Measurements from ENCODE around the gene CCDC192. TPM values are rescaled to one million over a fixed set of nuclear protein-coding genes. Genes with fewer than 3 reads are reported as not detected.

The CCDC192 gene
- total RNA-seq, 5 donors from 2014 or later (not counting 1 experiment from before 2014, with no cell fraction given): 0.58 TPM; not detected in 4

- ChIA-PET POLR2A (interaction anchor here in 1 of 2 donors (0.7 kb wide), 1 partner anchor 327 kb away, joined by 3 read pairs; no protein-coding TSS in a partner anchor), CTCF (interaction anchor here in 1 of 2 donors (0.7 kb wide), 1 partner anchor 106 kb away, joined by 4 read pairs; no protein-coding TSS in a partner anchor)
- no peaks in the 10 kb centered on the region for H3K4me1 Mint-ChIP-seq
- no peak overlapping the region for H3K27ac Mint-ChIP-seq
- H3K4me3 Mint-ChIP-seq: no peak overlapping the region
- H3K36me3 ChIP-seq (ENCODE audit: control insufficient read depth in 2 of 2, extremely low read depth in 1 of 2, insufficient read depth in 1 of 2, low read length in 1 of 2): no peaks in the 10 kb centered on the region
- ATAC-seq (replicated peaks in 1 of 4) (no peak), DNase-seq (no peak)
- H3K9me3 ChIP-seq: no peaks in the 10 kb centered on the region
- H3K4me1 ChIP-seq (ENCODE audit: control insufficient read depth in 1 of 2, extremely low read depth in 1 of 2, insufficient read depth in 2 of 2, low read length in 2 of 2): no peaks in the 10 kb centered on the region
- peaks cover 22% of the 10 kb centered on the region for H3K36me3 Mint-ChIP-seq
- H3K27me3 Mint-ChIP-seq: no peaks in the 10 kb centered on the region
- H3K4me3 ChIP-seq (ENCODE audit: control insufficient read depth in 1 of 2, extremely low read depth in 1 of 2, low read length in 1 of 2): no peak overlapping the region
- H3K9me3 Mint-ChIP-seq: no peaks in the 10 kb centered on the region
- H3K27me3 ChIP-seq (replicated peaks in 1 of 2; ENCODE audit: control insufficient read depth in 2 of 2, extremely low read depth in 1 of 2, insufficient read depth in 2 of 2, low read length in 1 of 2): no peaks in the 10 kb centered on the region
- H3K27ac ChIP-seq (ENCODE audit: low read length): no peak overlapping the region
Measured at GRCh38 chr5:127979475-127979874, 276.3 kb downstream of the CCDC192 start.

GRCh38 chr5:127980843-127981242 is 277.7 kb downstream of the CCDC192 start:
- CTCF ChIA-PET: no interaction called here
- H3K9me3 ChIP-seq: no peaks in the 10 kb centered on the region
- POLR2A ChIA-PET: interaction anchor here in 1 of 2 donors (0.6 kb wide), 1 partner anchor 18 kb away, joined by 3 read pairs; no protein-coding TSS in a partner anchor

GRCh38 chr5:127981498-127981897 is 278.3 kb downstream of the CCDC192 start:
- Histone ChIP-seq H3K36me3 (ENCODE audit: control insufficient read depth in 2 of 2, extremely low read depth in 1 of 2, insufficient read depth in 1 of 2, low read length in 1 of 2) (no peaks in the 10 kb centered on the region), H3K4me1 (ENCODE audit: control insufficient read depth in 1 of 2, extremely low read depth in 1 of 2, insufficient read depth in 2 of 2, low read length in 2 of 2) (no peaks in the 10 kb centered on the region), H3K27me3 (replicated peaks in 1 of 2; ENCODE audit: control insufficient read depth in 2 of 2, extremely low read depth in 1 of 2, insufficient read depth in 2 of 2, low read length in 1 of 2) (no peaks in the 10 kb centered on the region), H3K9me3 (no peaks in the 10 kb centered on the region), H3K27ac (ENCODE audit: low read length) (no peak overlapping the region), H3K4me3 (ENCODE audit: control insufficient read depth in 1 of 2, extremely low read depth in 1 of 2, low read length in 1 of 2) (no peak overlapping the region)
- Mint-ChIP-seq H3K4me3 (no peak overlapping the region), H3K36me3 (peaks cover 22% of the 10 kb centered on the region), H3K9me3 (no peaks in the 10 kb centered on the region), H3K4me1 (no peaks in the 10 kb centered on the region), H3K27me3 (no peaks in the 10 kb centered on the region), H3K27ac (no peak overlapping the region)
- CTCF ChIA-PET: no interaction called here
- WGBS (ENCODE audit: insufficient coverage): no CpG with 5 or more reads among the region's 4 CpGs
- ATAC-seq (replicated peaks in 1 of 4) (no peak), DNase-seq (no peak)
- POLR2A ChIA-PET: no interaction called here

More at GRCh38 chr5:127980843-127981242, 277.7 kb downstream of the CCDC192 start:
- no peak overlapping the region for H3K4me3 ChIP-seq (ENCODE audit: control insufficient read depth in 1 of 2, extremely low read depth in 1 of 2, low read length in 1 of 2)
- DNase-seq (no peak), ATAC-seq (replicated peaks in 1 of 4) (no peak)
- no peaks in the 10 kb centered on the region for H3K36me3 ChIP-seq (ENCODE audit: control insufficient read depth in 2 of 2, extremely low read depth in 1 of 2, insufficient read depth in 1 of 2, low read length in 1 of 2)
- Mint-ChIP-seq H3K27ac (no peak overlapping the region), H3K36me3 (peaks cover 22% of the 10 kb centered on the region), H3K4me1 (no peaks in the 10 kb centered on the region), H3K9me3 (no peaks in the 10 kb centered on the region), H3K27me3 (no peaks in the 10 kb centered on the region), H3K4me3 (no peak overlapping the region)
- H3K27ac ChIP-seq (ENCODE audit: low read length): no peak overlapping the region
- H3K27me3 ChIP-seq (replicated peaks in 1 of 2; ENCODE audit: control insufficient read depth in 2 of 2, extremely low read depth in 1 of 2, insufficient read depth in 2 of 2, low read length in 1 of 2): no peaks in the 10 kb centered on the region
- no peaks in the 10 kb centered on the region for H3K4me1 ChIP-seq (ENCODE audit: control insufficient read depth in 1 of 2, extremely low read depth in 1 of 2, insufficient read depth in 2 of 2, low read length in 2 of 2)

- Mint-ChIP-seq H3K4me3 (no peak overlapping the region), H3K9me3 (peaks cover 0 to 12% (median 5%) of the 10 kb centered on the region in 3 donors), H3K36me3 (peaks cover 20% of the 10 kb centered on the region), H3K27ac (no peak overlapping the region), H3K27me3 (no peaks in the 10 kb centered on the region), H3K4me1 (no peaks in the 10 kb centered on the region)
- no peaks in the 10 kb centered on the region for H3K36me3 ChIP-seq (ENCODE audit: control insufficient read depth in 2 of 2, extremely low read depth in 1 of 2, insufficient read depth in 1 of 2, low read length in 1 of 2)
- no peak overlapping the region for H3K4me3 ChIP-seq (ENCODE audit: control insufficient read depth in 1 of 2, extremely low read depth in 1 of 2, low read length in 1 of 2)
- no CpG with 5 or more reads among the region's 7 CpGs for WGBS (ENCODE audit: insufficient coverage)
- no peak overlapping the region for H3K27ac ChIP-seq (ENCODE audit: low read length)
- H3K27me3 ChIP-seq (replicated peaks in 1 of 2; ENCODE audit: control insufficient read depth in 2 of 2, extremely low read depth in 1 of 2, insufficient read depth in 2 of 2, low read length in 1 of 2): no peaks in the 10 kb centered on the region
- ChIA-PET POLR2A (no interaction called here), CTCF (no interaction called here)
- ATAC-seq (replicated peaks in 1 of 4) (no peak), DNase-seq (no peak)
- no peaks in the 10 kb centered on the region for H3K9me3 ChIP-seq
- H3K4me1 ChIP-seq (ENCODE audit: control insufficient read depth in 1 of 2, extremely low read depth in 1 of 2, insufficient read depth in 2 of 2, low read length in 2 of 2): no peaks in the 10 kb centered on the region
Measured at GRCh38 chr5:127985811-127986325, 282.7 kb downstream of the CCDC192 start.

GRCh38 chr5:127987354-127988145 is 284.4 kb downstream of the CCDC192 start:
- no peak overlapping the region for H3K4me3 ChIP-seq (ENCODE audit: control insufficient read depth in 1 of 2, extremely low read depth in 1 of 2, low read length in 1 of 2)
- H3K27ac ChIP-seq (ENCODE audit: low read length): no peak overlapping the region
- Mint-ChIP-seq H3K9me3 (peaks cover 3 to 17% (median 5%) of the 10 kb centered on the region in 3 donors), H3K27me3 (no peaks in the 10 kb centered on the region), H3K36me3 (peaks cover 29% of the 10 kb centered on the region), H3K4me1 (no peaks in the 10 kb centered on the region), H3K4me3 (no peak overlapping the region), H3K27ac (no peak overlapping the region)
- CTCF ChIA-PET: no interaction called here
- no peaks in the 10 kb centered on the region for H3K4me1 ChIP-seq (ENCODE audit: control insufficient read depth in 1 of 2, extremely low read depth in 1 of 2, insufficient read depth in 2 of 2, low read length in 2 of 2)
- 100% methylated on average over 2 of the region's 2 CpGs for WGBS (ENCODE audit: insufficient coverage)
- DNase-seq: no peak
- POLR2A ChIA-PET: no interaction called here
- H3K36me3 ChIP-seq (ENCODE audit: control insufficient read depth in 2 of 2, extremely low read depth in 1 of 2, insufficient read depth in 1 of 2, low read length in 1 of 2): no peaks in the 10 kb centered on the region
- no peaks in the 10 kb centered on the region for H3K27me3 ChIP-seq (replicated peaks in 1 of 2; ENCODE audit: control insufficient read depth in 2 of 2, extremely low read depth in 1 of 2, insufficient read depth in 2 of 2, low read length in 1 of 2)
- no peak for ATAC-seq (replicated peaks in 1 of 4)
- no peaks in the 10 kb centered on the region for H3K9me3 ChIP-seq

GRCh38 chr5:127988146-127988760 is 285.1 kb downstream of the CCDC192 start:
- CTCF ChIA-PET: no interaction called here
- POLR2A ChIA-PET: no interaction called here
- no peaks in the 10 kb centered on the region for H3K9me3 ChIP-seq

More at GRCh38 chr5:127988146-127988760, 285.1 kb downstream of the CCDC192 start:
- Histone ChIP-seq H3K27ac (ENCODE audit: low read length) (no peak overlapping the region), H3K27me3 (replicated peaks in 1 of 2; ENCODE audit: control insufficient read depth in 2 of 2, extremely low read depth in 1 of 2, insufficient read depth in 2 of 2, low read length in 1 of 2) (no peaks in the 10 kb centered on the region), H3K4me1 (ENCODE audit: control insufficient read depth in 1 of 2, extremely low read depth in 1 of 2, insufficient read depth in 2 of 2, low read length in 2 of 2) (no peaks in the 10 kb centered on the region), H3K4me3 (ENCODE audit: control insufficient read depth in 1 of 2, extremely low read depth in 1 of 2, low read length in 1 of 2) (no peak overlapping the region), H3K36me3 (ENCODE audit: control insufficient read depth in 2 of 2, extremely low read depth in 1 of 2, insufficient read depth in 1 of 2, low read length in 1 of 2) (no peaks in the 10 kb centered on the region)
- ATAC-seq (replicated peaks in 1 of 4) (no peak), DNase-seq (no peak)
- H3K9me3 Mint-ChIP-seq: peaks cover 3 to 21% (median 8%) of the 10 kb centered on the region in 3 donors
- no peak overlapping the region for H3K27ac Mint-ChIP-seq
- H3K36me3 Mint-ChIP-seq: peaks cover 26% of the 10 kb centered on the region
- H3K4me1 Mint-ChIP-seq: no peaks in the 10 kb centered on the region
- no peaks in the 10 kb centered on the region for H3K27me3 Mint-ChIP-seq
- H3K4me3 Mint-ChIP-seq: no peak overlapping the region

Measured in T-cell (primary cell).